Lung (tissue), 12 donors: ENCODE data around the gene CST8. TPM values are rescaled to one million over a fixed set of nuclear protein-coding genes. Genes with fewer than 3 reads are reported as not detected.
"Not testable (repeated sequence)": the region's sequence is repeated elsewhere in the genome, so short reads cannot be mapped to it uniquely, and the experiment has no call there.

Experiments used
- ATAC-seq: fragments of 200-7000 bp; cut with Tn5 transposase; one replicate; pipeline ENCODE4 v1.9.1; 2020; ENCODE audit warnings: moderate number of reproducible peaks; ENCODE audit not compliant: insufficient read depth, low FRiP score
- DNase-seq, 3 donors: peaks; one replicate each; pipeline ENCODE4 v3.0.0-alpha.2; 2013 to 2017
- H3K27ac ChIP-seq, 2 donors: one replicate each; pipeline ENCODE4 v1.5.1; 2013; ENCODE audit warnings: mild to moderate bottlenecking in 2 of 2, moderate library complexity in 2 of 2, control low read depth in 1 of 2, inconsistent platforms in 1 of 2, low read depth in 1 of 2, low read length in 1 of 2
- H3K27me3 ChIP-seq, 3 donors: one replicate each; pipeline ENCODE4 v1.5.1; 2013; ENCODE audit warnings: low read length in 2 of 3; ENCODE audit not compliant: control insufficient read depth in 3 of 3, insufficient read depth in 3 of 3
- H3K36me3 ChIP-seq, 4 donors: one replicate each; pipeline ENCODE4 v1.5.1; 2013; ENCODE audit warnings: low read length in 4 of 4, mild to moderate bottlenecking in 1 of 4, moderate library complexity in 1 of 4; ENCODE audit not compliant: control insufficient read depth in 4 of 4, insufficient read depth in 4 of 4
- H3K4me1 ChIP-seq, 5 donors: one replicate each; pipeline ENCODE4 v1.5.1; 2013; ENCODE audit warnings: low read length in 5 of 5, mild to moderate bottlenecking in 2 of 5, moderate library complexity in 1 of 5; ENCODE audit not compliant: control insufficient read depth in 5 of 5, insufficient read depth in 5 of 5
- H3K4me3 ChIP-seq: one replicate; pipeline ENCODE4 v1.5.1; 2013; ENCODE audit warnings: mild to moderate bottlenecking, control low read depth, moderate library complexity
- H3K9ac ChIP-seq, 2 donors: one replicate each; pipeline ENCODE4 v1.5.1; 2013; ENCODE audit warnings: low read length in 2 of 2, control low read depth in 1 of 2; ENCODE audit not compliant: insufficient read depth in 1 of 2
- H3K9me3 ChIP-seq, 4 donors: one replicate each; pipeline ENCODE4 v1.5.1; 2013; ENCODE audit warnings: low read length in 3 of 4, mild to moderate bottlenecking in 1 of 4, moderate library complexity in 1 of 4; ENCODE audit not compliant: control insufficient read depth in 4 of 4, insufficient read depth in 3 of 4
- WGBS, 2 donors: extraction: QIAGEN DNeasy Blood & Tissue Kit; methylation state at CpG; one replicate each; pipeline ENCODE4 v1.1.7; 2013; 5-methylcytosine and 5-hydroxymethylcytosine counted together
- polyA plus RNA-seq, 2 donors: library from polyadenylated mRNA; stranded (reverse); fragments of 200-250 nt; gene quantifications; one replicate each; pipeline ENCODE4 v1.2.1, GENCODE V29; 2013
- total RNA-seq, 2 donors: library from RNA; depleted of rRNA in 1 of 2; stranded (reverse); fragments of >200 nt in 1 of 2; gene quantifications; one replicate each; pipeline ENCODE4 v1.2.1, GENCODE V29; 2014 to 2021
- TF ChIP-seq, protein P1 (sequence below): IDR thresholded peaks from 2 replicates; pipeline ENCODE4 v1.5.1; 2012; ENCODE audit warnings: mild to moderate bottlenecking; ENCODE audit errors: control extremely low read depth, extremely low read depth
- donor health status: control.
- donor health status: control.
- donor health status: Bipolar disorder and iron deficiency.
- donor health status: healthy.
- donor health status: DM: yes; HTN: yes; CAD: no.

CST8 gene
- total and polyA plus RNA-seq, 4 donors, result not detected

DNA sequence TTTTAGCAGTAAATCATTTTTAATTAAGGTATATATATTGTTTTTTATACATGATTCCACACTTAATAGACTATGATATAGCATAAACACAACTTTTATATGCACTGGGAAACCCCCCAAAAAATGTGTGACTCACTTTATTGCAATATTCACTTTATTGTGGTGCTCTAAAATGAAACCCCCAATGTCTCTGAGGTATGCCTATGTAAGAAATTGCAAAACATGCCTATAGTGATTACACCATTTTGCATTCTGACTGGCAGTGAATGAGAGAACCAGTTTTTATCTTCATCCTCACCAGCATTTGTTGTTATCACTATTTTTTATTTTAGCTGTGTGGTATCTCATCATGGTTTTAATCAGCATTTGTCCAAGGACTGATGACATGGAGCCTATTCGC is 29.7 kb upstream of the CST8 start:
- ATAC-seq (no peak), DNase-seq (no peak)
- no peaks in the 10 kb centered on the region for H3K36me3 ChIP-seq
- H3K9me3 ChIP-seq, result peaks cover 0 to 12% (median 0%) of the 10 kb centered on the region in 4 donors
- H3K27ac ChIP-seq, result no peak overlapping the region
- H3K4me3 ChIP-seq, result no peak overlapping the region
- peaks cover 0 to 4% (median 0%) of the 10 kb centered on the region in 3 donors for H3K27me3 ChIP-seq
- no peak overlapping the region for H3K9ac ChIP-seq
- TF ChIP-seq, protein P1, sequence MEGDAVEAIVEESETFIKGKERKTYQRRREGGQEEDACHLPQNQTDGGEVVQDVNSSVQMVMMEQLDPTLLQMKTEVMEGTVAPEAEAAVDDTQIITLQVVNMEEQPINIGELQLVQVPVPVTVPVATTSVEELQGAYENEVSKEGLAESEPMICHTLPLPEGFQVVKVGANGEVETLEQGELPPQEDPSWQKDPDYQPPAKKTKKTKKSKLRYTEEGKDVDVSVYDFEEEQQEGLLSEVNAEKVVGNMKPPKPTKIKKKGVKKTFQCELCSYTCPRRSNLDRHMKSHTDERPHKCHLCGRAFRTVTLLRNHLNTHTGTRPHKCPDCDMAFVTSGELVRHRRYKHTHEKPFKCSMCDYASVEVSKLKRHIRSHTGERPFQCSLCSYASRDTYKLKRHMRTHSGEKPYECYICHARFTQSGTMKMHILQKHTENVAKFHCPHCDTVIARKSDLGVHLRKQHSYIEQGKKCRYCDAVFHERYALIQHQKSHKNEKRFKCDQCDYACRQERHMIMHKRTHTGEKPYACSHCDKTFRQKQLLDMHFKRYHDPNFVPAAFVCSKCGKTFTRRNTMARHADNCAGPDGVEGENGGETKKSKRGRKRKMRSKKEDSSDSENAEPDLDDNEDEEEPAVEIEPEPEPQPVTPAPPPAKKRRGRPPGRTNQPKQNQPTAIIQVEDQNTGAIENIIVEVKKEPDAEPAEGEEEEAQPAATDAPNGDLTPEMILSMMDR, result no peak
- 58 to 93% methylated on average over 1 of the region's 1 CpG for WGBS, 2 donors
- H3K4me1 ChIP-seq, result no peaks in the 10 kb centered on the region

DNA sequence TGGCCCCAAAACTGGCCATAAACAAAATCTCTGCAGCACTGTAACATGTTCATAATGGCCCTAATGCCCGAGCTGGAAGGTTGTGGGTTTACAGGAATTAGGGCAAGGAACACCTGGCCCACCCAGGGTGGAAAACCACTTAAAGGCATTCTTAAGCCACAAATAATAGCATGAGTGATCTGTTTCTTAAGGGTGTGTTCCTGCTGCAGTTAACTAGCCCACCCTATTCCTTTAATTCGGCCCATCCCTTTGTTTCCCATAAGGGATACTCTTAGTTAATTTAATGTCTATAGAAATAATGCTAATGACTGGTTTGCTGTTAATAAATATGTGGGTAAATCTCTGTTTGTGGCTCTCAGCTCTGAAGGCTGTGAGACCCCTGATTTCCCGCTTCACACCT is 24.0 kb upstream of the CST8 start:
- H3K4me1 ChIP-seq, H3K27me3 ChIP-seq, DNase-seq, H3K27ac ChIP-seq, H3K9ac ChIP-seq, H3K36me3 ChIP-seq, ATAC-seq, H3K4me3 ChIP-seq: not testable (repeated sequence)
- 85 to 96% methylated on average over 3 of the region's 3 CpGs for WGBS, 2 donors
- H3K9me3 ChIP-seq, result peaks cover 0 to 13% (median 5%) of the 10 kb centered on the region in 4 donors

DNA sequence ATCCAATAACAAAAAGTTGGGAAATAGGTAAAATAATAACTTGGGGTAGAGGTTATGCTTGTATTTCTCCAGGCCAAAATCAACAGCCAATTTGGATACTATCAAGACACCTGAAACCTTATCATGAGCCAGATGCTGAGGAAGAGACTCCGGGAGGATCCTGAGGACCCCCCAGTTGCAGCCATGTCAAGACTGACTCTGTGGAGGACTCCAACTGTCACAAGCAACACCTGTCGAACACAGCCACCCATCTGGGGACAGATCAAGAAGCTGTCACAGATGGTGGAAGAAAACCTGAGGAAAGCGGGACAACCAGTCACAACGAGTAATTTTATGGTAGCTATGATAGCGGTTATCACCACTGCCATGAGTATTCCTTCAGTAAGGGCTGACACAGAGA is 18.6 kb upstream of the CST8 start:
- not testable (repeated sequence) for H3K9ac ChIP-seq, H3K36me3 ChIP-seq, H3K4me1 ChIP-seq, H3K9me3 ChIP-seq, H3K4me3 ChIP-seq, DNase-seq, ATAC-seq, H3K27me3 ChIP-seq, H3K27ac ChIP-seq
- WGBS, 2 donors, result 84 to 85% methylated on average over 5 of the region's 5 CpGs

DNA sequence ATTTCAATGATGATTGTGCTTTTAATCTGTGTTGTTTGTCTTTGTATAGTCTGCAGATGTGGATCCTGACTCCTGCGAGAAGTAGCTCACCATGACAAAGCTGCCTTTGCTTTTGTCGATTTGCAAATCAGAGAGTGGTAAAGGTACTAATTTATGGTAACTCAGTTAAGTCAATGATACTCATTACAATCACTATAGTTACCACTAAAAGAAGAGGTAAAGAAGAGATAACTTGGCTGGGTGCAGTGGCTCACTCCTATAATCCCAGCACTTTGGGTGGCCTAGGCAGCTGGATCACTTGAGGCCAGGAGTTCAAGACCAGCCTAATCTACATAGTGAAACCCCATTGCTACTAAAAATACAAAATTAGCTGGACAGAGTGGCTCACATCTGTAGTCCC is 17.6 kb upstream of the CST8 start:
- not testable (repeated sequence) for DNase-seq, ATAC-seq, H3K4me1 ChIP-seq, H3K27ac ChIP-seq, H3K9ac ChIP-seq, H3K4me3 ChIP-seq, H3K9me3 ChIP-seq, H3K36me3 ChIP-seq, H3K27me3 ChIP-seq
- WGBS, 2 donors, result 32 to 86% methylated on average over 2 of the region's 2 CpGs

DNA sequence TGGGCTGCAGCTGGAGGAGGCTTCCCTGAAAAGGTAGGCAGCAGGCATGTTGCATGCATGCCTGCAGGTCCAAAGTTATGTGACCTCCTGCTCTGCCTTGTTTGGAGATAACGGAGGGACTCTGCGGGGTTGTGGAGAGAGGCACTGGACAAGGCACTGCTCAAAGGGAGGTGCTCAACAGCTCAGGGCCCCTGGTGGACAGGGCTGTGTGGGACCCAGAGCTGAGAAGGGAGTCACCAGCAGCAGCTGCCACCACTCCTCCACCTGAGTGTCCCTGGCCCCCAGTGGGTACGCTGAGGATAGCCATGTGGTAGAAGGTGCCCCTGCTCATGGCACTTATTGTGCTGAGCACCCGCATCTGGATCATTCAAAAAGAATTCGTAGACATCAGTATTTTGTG is 15.5 kb upstream of the CST8 start:
- DNase-seq (no peak), ATAC-seq (peak; percentile 19)
- TF ChIP-seq, protein P1, result no peak
- Histone ChIP-seq H3K9ac (no peak overlapping the region), H3K4me1 (no peaks in the 10 kb centered on the region), H3K36me3 (no peaks in the 10 kb centered on the region), H3K9me3 (peaks cover 0 to 11% (median 0%) of the 10 kb centered on the region in 4 donors), H3K4me3 (no peak overlapping the region), H3K27ac (no peak overlapping the region), H3K27me3 (no peaks in the 10 kb centered on the region)
- 89 to 93% methylated on average over 5 of the region's 5 CpGs for WGBS, 2 donors
